Glutamatergic neuron (in vitro differentiated cells): ENCODE results near the gene B4GALT6. TPM values are rescaled to one million over a fixed set of nuclear protein-coding genes. Genes with fewer than 3 reads are reported as not detected.

Experiments
- DNase-seq: peaks from one replicate; pipeline ENCODE4 v3.0.0; 2022
- H3K27ac Mint-ChIP-seq: one replicate; pipeline ENCODE4 v1.8.0; 2020; ENCODE audit warnings: mild to moderate bottlenecking, mixed read lengths, inconsistent platforms; ENCODE audit not compliant: unreplicated experiment
- H3K27me3 Mint-ChIP-seq: one replicate; pipeline ENCODE4 v1.8.0; 2020; ENCODE audit warnings: mild to moderate bottlenecking, moderate library complexity, mixed read lengths, inconsistent platforms; ENCODE audit not compliant: unreplicated experiment
- H3K36me3 Mint-ChIP-seq: one replicate; pipeline ENCODE4 v1.8.0; 2020; ENCODE audit warnings: mild to moderate bottlenecking, mixed read lengths, inconsistent platforms; ENCODE audit not compliant: unreplicated experiment
- H3K4me1 Mint-ChIP-seq: one replicate; pipeline ENCODE4 v1.8.0; 2020; ENCODE audit warnings: mild to moderate bottlenecking, low read depth, mixed read lengths, inconsistent platforms; ENCODE audit not compliant: unreplicated experiment
- H3K4me3 Mint-ChIP-seq: one replicate; pipeline ENCODE4 v1.8.0; 2020; ENCODE audit warnings: mild to moderate bottlenecking, mixed read lengths, inconsistent platforms; ENCODE audit not compliant: unreplicated experiment
- H3K9me3 Mint-ChIP-seq: one replicate; pipeline ENCODE4 v1.8.0; 2020; ENCODE audit warnings: mild to moderate bottlenecking, moderate library complexity, mixed read lengths, inconsistent platforms; ENCODE audit not compliant: unreplicated experiment
- CTCF ChIP-seq: fragments of 200-600 bp; sonication (generic); IDR thresholded peaks from one replicate; pipeline ENCODE4 v1.5.0; 2021; ENCODE audit not compliant: partially characterized antibody, unreplicated experiment
- total RNA-seq: library from RNA; stranded (reverse); fragmentation: NEBNext Ultra II Directional; extraction: Animal tissue kit (Norgen Biotek cat#: 25700); gene quantifications from one replicate; pipeline ENCODE4 v1.2.1, GENCODE V29; 2021; ENCODE audit not compliant: unreplicated experiment

The B4GALT6 gene
- total RNA-seq, 1 donor from 2014 or later: 16.5 TPM

- Mint-ChIP-seq H3K36me3 (no peaks in the 10 kb centered on the region), H3K4me3 (no peak overlapping the region), H3K27ac (no peak overlapping the region), H3K4me1 (peaks cover 7% of the 10 kb centered on the region), H3K9me3 (no peaks in the 10 kb centered on the region), H3K27me3 (peaks cover 5% of the 10 kb centered on the region)
- no peak for DNase-seq
- TF ChIP-seq CTCF: no peak
Observed at GRCh38 chr18:31595121-31595771, 89.1 kb downstream of the B4GALT6 start.

- peak overlapping the region; percentile 81 for H3K27ac Mint-ChIP-seq
- H3K36me3 Mint-ChIP-seq: no peaks in the 10 kb centered on the region
- TF ChIP-seq CTCF: no peak
- H3K9me3 Mint-ChIP-seq: no peaks in the 10 kb centered on the region
- H3K27me3 Mint-ChIP-seq: peaks cover 5% of the 10 kb centered on the region
- peaks cover 7% of the 10 kb centered on the region for H3K4me1 Mint-ChIP-seq
- peak overlapping the region; percentile 45 for H3K4me3 Mint-ChIP-seq
- DNase-seq: no peak
Observed at GRCh38 chr18:31592506-31593157, 91.7 kb downstream of the B4GALT6 start.

GRCh38 chr18:31591628-31592027 lies 92.8 kb downstream of the B4GALT6 start, which contains the start of gene TTR:
TSS of gene TTR (plus strand) at chr18:31591877. CDS start at chr18:31591903, 26 bp downstream.
- H3K4me3 Mint-ChIP-seq: peak within 1 kb of the TSS; percentile 45
- peak within 1 kb of the TSS; percentile 81 for H3K27ac Mint-ChIP-seq
- peaks cover 7% of the 10 kb centered on the region for H3K4me1 Mint-ChIP-seq
- no peaks in the 10 kb centered on the region for H3K9me3 Mint-ChIP-seq
- H3K36me3 Mint-ChIP-seq: no peaks in the 10 kb centered on the region
- H3K27me3 Mint-ChIP-seq: peaks cover 5% of the 10 kb centered on the region
- no peak for DNase-seq
- TF ChIP-seq CTCF: no peak

GRCh38 chr18:31591113-31591512 lies 93.3 kb downstream of the B4GALT6 start:
- Mint-ChIP-seq H3K4me1 (peaks cover 7% of the 10 kb centered on the region), H3K27me3 (peaks cover 5% of the 10 kb centered on the region), H3K9me3 (no peaks in the 10 kb centered on the region), H3K27ac (no peak overlapping the region), H3K4me3 (no peak overlapping the region), H3K36me3 (no peaks in the 10 kb centered on the region)
- DNase-seq: no peak
- TF ChIP-seq CTCF: no peak

DNA sequence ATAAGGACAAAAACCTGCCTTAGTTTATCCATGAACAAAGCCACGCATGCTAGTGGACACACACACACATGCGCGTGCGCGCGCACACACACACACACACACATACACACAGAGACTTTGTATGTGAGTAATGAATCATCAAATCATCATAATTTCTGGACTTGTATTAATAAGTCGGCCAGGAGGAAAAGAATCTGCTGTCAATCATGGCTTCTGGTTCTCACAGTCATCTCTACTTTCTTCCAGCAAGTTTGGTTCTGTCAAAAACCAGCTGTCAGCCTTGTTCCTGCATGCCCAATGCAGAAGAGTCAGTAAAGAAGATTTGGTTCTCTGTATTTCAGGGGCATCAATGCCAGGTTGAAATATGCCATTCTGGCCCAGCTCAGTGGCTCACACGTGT lies 93.8 kb downstream of the B4GALT6 start:
- no peak for DNase-seq
- Mint-ChIP-seq H3K4me3 (no peak overlapping the region), H3K9me3 (no peaks in the 10 kb centered on the region), H3K27ac (no peak overlapping the region), H3K4me1 (peaks cover 7% of the 10 kb centered on the region), H3K36me3 (no peaks in the 10 kb centered on the region), H3K27me3 (peaks cover 5% of the 10 kb centered on the region)
- TF ChIP-seq CTCF: no peak
